Measurements from ENCODE around the gene EZH1.
"Not testable (repeated sequence)": the region's sequence is repeated elsewhere in the genome, so short reads cannot be mapped to it uniquely, and the experiment has no call there.

Gene EZH1

DNA sequence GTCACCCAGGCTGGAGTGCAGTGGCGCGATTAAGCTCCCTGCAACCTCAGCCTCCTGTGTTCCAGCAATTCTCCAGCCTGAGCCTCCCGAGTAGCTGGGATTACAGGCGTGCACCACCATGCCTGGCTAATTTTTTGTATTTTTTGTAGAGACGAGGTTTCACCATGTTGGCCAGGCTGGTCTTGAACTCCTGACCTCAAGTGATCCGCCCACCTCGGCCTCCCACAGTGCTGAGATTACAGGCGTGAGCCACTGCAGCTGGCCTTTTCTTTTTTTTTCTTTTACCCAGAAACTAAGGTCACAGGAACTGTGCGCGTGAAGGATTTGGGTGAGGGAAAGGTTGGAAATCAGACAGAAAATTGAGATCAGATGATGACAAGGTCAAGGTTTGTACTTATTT, 25.1 kb upstream of the EZH1 start:
- not testable (repeated sequence) for DNase-seq

DNA sequence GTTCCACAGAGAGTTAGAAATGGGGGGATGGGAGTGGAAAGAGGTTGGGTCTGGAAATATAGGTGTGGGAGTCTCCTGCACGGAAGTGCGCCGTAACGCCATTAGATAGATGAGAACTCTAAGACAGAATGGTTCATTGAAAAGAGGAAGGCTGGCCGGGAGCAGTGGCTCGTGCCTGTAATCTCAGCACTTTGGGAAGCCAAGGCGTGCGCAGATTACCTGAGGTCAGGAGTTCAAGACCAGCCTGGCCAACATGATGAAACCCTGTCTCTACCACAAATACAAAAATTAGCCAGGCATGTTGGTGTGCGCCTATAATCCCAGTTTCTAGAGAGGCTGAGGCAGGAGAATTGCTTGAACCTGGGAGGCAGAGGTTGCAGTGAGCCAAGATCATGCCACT, 23.2 kb upstream of the EZH1 start:
- DNase-seq, result not testable (repeated sequence)

DNA sequence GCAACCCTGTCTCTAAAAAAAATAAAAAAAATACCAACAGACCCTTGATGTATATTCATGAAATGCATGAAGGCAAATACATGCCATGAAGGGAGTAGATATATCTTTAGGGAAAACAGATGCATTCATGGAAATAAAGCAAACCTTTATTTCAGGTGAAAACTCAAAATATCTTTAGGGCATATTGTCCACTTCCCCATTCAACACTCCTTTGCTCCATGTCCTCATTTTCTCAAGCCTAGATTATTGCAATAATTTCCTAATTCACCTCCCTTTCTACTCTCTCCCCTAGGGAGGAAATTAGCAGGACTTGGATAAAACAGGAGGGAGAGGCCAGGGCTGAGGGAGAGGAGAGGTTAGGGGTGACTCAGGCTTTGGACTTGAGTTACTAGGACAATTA, 22.7 kb upstream of the EZH1 start:
- DNase-seq, result no peak

DNA sequence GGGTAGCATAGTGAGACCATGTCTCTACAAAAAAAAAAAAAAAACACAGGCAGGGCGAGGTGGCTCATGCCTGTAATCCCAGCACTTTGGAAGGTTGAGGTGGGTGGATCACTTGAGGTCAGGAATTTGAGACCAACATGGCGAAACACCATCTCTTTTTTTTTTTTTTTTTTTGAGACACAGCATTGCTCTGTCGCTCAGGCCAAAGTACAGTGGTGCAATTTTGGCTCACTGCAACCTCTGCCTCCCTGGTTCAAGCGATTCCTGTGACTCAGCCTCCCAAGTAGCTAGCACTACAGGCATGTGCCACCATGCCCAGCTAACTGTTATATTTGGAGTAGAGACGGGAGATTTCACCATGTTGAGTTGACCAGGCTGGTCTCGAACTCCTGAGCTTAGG, 21.3 kb upstream of the EZH1 start:
- no peak for DNase-seq

DNA sequence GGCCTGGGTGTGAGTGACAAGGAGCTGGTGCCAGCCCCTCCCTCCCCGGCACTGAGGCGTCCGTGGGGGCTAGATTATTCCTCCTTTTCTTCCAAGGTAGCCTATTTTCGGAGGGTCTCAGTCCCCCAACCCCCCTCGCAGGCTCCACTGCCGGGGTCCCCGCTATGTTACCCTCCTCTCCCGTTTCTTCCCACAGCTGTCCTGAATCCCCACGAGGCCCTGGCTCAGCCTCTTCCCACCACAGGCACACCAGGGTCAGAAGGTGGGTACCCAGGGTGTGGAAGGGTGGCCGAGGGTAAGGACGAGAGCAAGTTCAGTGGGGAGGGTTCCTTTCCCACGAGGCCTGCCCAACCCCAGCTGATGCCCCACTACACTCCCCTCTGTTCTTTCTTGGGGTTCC, 16.8 kb upstream of the EZH1 start:
- DNase-seq, result no peak

DNA sequence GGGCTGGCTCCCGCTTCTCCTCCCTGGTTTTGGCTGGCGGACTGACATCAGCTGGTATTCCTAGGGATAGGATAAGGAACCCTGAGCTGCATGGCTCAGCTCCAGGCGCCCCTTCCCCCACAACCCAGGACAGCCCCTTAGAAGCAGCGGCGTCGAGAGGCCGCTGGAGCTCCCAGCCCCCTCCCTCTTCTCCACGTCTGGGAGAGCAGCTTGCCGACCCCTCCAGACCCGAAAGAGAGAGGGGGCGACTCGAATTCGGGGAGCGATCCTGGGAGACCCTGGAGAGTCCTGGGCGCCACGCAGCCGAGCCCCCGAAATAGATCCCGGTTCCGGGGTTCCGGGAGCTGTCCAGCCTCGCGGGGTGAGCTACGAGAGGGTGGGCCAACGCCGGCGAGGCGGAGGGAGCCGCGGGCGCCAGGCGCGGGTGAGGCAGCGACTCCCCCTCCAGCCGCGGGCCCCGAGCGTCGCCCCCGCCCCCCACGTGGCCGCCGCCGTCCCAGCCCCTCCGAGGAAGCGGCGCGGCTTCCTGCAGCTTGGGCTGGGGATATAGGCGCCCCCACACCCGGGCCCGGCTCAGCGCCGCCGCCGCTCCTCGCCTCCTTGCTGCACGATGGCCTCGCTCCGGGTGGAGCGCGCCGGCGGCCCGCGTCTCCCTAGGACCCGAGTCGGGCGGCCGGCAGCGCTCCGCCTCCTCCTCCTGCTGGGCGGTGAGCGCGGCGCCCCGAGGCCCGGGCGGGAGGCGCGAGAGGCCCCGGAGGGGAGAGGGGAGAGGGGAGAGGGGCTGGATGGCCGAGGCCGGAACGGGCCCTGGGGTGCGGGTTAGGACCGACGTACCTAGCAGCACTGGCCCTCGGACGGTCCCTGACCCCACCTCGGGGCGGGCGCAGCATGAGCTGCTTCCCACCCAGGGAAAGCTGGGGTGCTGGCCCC, 16.1 kb upstream of the EZH1 start, which contains the start of gene RAMP2:
Gene RAMP2, plus strand, starts transcription at position 576 of the 930 bp plus-strand sequence. Its CDS starts 35 bp downstream, at position 611.
- DNase-seq, result peak; percentile 10

DNA sequence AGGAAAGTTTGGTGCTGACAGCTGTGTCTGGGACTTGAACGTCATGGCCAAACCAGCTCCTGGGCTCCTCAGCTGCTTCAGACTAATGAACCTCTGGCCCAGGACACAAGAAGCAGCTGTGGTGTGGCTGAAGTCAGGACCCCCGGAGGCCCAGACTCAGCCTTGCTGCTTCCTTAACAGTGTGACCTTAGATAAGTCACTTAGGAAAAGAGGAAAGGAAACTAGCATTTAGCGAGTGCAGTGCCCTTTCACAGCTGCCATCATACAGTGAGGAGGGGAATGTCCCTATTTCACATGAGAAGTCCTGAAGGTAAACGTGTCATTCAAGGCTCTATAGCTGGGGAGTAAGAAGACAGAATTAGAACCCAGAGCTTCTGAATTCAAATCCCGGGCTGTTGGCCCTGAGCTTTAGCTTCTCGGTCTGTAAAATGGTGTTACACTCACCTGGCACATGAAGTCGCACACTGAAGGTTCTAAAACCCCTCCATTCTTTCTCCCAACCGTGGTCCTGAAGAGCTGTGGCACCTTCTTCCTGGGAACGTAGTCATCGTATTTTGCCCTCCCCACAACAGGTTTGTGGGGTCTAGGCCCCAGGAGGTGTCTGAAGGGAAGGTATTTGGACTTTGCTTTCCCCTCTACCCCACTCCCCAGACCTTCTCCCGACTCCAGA, 15.3 kb upstream of the EZH1 start:
- no peak for DNase-seq

DNA sequence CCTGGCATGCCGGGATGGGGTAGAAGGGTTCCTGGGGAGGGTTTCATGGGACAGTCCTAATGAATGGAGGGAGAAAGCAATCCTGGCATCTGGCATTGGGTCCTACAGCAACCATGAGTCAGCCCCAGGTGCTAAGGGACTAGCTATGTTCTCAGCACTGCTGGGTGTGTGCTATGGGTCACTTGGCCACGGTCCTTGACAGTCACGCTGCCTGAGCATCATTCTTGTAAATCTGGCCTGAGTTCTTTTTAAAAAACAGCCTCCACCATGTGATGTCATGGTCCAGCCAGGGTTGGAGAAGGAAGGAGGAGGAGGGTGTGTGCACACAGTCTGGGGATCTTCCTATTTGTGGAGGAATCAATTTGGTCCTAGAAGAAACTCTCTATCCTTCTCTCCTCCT, 9.9 kb upstream of the EZH1 start:
- no peak for DNase-seq

DNA sequence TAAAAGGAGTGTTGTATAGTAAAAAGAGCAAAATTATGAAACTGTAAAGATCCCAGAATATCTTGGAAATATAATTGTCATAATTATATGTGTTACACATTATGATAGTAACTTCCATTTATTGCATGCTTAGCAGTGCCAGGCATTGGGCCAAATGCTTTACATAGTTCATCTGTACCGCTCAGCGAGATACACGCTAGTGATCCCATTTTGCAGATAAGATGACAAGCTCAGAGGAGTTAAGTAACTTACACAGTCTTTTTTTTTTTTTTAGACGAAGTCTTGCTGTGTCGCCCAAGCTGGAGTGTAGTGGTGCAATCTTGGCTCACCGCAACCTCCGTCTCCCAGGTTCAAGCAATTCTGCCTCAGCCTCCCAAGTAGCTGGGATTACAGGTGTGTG, 6.8 kb upstream of the EZH1 start:
- no peak for DNase-seq

DNA sequence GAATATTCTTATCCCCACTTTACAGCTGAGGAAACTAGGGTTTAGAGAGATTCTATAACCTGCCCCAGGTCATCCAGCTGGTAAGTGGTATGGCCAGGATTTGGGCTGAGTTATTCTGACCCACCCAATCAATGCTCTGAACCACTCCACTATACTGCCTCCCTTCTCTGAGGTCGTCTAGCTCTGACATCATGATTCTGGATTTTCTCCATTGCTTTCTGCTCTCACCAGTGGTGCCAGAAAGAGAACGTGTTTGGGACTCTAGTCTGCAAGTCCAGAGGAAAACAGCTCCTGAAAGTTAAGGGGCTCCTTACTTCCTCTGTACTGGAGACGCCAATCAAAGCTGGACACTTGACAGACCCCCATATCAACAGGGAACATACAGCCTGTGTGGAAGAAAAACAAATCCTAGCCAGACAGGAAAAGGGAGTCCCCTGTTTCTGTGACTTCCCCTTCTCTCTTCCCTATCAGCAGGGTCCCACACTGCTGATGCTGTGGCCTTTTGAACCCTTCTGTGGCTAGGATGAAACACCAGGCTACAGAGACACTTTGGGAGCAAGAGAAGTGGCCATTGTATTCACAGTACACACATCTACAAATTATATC, 6.0 kb upstream of the EZH1 start:
- no peak for DNase-seq

DNA sequence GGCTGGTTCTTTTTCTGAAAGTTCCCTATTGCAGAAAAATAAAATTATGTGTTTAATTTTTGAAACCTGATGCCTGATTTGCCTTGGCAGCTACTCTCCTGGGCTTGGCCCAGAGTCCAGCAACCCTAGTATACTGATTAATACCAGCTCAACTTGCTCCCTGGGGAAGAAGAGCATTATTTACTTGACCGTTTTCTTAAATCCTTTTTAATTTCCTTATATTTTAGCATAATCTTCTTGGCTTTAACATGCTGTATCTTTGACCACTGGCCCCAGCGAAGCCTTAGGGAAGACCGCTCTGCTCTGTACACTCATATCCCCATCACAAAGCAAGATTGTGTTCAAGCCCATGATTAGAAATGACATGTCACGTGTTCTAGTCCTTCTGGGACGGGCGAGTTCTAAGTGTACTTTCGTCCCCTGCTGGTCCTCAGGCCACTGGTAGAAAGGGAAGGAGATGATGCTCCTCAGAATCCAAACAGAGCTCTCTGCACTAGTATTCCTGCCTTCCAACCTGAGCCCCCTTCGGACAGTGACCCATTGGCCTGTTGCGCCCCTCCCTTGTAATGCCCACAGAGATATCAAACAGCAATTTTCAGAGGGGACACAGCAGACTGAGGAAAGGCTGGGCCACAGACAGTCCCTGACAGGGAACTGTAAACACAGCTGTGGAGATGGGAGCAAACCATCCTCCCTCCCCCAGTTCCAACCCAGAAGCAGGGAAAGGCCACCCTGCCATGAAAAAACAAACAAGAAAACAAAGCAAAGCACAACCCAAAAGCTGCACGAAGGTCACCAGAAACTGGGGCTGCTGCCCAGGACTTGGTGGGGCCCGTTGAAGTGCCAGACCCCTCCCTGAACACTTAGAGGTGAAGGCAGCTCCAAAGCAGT, 4.3 kb upstream of the EZH1 start:
- DNase-seq, result no peak

DNA sequence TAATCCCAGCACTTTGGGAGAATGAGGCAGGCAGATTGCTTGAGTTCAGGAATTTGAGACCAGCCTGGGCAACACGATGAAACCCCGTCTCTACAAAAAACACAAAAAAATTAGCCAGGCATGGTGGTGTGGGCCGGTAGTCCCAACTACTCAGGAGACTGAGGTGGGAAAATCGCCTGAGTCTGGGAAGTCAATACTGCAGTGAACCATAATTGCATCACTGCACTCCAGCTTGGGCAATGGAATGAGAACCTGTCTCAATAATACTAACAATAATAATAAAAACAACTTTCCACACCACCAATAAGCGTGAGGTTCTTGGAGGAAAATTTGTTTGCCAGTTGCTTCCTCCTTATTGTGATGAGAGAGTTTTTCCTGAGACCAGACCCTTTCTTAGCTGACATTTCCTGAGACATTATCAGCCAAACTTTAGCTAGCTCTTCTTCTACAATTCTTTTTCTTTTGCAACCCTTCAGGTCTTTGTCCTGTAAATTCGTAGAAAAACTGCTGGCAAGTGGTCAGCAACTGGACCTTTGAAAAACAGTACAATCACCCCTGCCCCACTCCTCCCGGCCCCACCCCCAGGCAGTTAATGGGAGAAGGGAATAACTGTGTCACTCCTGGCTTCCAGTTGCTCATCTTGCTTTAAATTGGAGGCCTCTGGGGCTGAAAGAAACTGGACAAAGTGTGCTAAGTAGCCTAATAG, 3.5 kb upstream of the EZH1 start:
- no peak for DNase-seq

DNA sequence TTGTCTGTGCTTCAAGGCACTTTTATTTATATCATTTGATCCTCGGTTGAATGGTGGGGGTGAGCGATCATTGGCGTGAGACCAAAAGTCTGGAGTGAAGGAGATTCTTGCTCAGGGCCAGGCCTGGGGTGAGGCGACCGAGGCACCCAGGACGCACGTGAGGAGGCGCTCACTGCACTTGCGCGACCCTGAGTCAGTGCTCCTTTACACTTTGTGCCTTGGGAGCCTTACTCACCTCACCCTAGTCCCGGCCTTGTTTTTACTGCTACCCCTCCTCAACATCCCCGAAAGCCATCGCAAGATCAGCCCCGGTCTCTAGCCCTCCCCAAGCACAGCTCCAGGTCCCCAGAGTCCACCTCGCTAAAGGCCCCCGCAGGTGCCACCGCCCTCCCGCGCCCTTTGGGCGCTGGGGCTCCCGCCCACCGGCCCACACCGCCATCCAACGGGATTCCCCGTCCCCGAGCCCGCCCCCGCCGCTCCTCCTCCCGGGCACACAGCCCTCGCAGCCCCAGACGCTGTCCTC, 496 bp downstream of the EZH1 start:
- peak; percentile 91 for DNase-seq

DNA sequence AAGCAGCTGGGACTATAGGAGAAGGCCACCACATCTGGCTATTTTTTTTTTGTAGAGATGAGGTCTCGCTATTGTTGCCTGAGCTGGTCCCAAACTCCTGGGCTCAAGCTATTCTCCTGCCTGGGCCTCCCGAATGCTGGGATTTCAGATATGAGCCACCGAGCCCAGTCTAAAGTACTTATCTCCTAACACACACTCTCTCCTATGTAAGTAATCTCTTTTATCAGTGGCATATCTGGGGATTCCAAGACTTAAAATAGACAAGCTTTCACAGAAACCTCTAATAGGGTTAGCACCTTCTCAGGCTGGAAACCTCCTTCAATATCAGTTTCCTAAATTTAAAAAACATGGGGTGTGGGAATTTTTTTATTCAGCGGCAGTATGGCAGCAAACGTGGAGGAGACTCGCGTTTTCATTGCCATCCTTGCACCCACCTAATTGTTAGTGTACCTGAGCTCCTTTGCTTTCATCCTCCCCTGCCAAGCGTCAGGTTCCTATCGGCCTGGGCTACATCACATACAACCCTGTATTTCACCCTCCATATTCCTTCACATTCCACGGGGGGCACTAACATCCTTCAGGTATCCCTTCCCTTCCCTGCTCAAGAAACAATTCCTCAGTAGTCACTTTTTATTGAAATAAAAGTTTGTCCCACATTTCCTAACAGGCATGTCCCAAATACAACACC, 1.1 kb downstream of the EZH1 start:
- no peak for DNase-seq

DNA sequence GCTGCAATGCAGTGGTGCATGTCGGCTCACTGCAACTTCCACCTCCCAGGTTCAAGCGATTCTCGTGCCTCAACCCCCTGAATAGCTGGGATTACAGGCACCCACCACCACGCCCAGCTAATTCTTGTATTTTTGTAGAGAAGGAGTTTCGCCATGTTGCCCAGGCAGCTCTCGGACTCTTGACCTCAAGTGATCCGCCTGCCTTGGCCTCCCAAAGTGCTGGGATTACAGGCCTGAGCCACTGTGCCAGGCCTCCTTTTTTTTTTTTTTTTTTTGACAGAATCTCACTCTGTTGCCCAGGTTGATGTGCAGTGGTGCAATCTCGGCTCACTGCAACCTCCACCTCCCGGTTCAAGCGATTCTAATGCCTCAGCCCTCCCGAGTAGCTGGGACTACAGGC, 1.9 kb downstream of the EZH1 start:
- DNase-seq, result not testable (repeated sequence)

DNA sequence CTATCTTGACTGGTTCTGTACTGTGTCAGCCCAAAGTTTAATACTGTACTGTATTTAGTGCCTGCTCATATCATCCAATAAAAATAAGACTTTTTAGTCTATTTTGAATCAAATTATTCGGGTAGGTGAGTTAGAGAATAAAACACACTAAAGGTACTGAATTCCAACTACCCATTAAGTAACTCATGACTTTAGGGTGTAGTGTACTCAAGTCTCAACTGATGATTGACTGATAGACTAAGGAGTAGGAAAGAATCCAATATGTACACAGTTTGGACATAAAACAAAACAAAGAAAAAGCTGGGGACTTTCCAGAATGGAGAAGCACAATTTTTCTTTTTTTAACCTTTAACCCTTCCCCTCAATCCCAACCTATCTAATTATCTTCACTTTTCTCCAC, 4.1 kb downstream of the EZH1 start:
- no peak for DNase-seq

DNA sequence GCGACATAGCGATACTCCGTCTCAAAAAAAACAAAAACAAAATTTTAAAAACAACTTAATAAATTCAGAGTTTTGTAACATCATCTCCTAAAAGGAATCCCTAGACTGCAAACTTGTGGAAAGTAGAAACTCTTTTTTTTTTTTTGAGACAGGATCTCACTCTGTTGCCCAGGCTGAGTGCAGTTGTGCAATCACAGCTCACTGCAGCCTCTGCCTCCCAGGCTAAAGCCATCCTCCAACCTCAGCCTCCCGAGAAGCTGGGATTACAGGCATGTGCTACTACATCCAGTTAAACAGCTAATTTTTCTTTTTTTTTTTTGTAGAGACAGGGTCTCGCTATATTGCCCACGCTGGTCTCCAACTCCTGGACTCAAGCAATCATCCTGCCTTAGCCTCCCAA, 19.7 kb downstream of the EZH1 start:
- no peak for DNase-seq

DNA sequence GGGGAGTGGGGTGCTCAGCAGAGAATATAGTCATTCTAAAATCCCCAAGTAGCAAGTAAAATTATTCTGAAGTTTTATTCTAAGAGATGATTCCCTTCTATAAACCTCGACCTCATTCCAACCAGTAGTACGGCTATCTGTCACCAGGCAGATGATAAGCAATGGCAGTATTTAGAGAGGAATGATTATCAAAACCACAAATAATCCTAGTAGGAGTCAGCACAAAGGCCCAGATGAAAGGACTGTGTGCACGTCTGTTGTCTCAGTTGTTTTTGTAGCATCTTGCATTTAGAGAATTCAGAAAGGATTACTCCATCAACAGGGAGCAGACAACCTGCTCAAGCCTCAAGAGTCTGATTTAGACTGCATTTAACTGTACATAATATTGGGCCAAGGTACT, 21.2 kb downstream of the EZH1 start:
- DNase-seq, result no peak

DNA sequence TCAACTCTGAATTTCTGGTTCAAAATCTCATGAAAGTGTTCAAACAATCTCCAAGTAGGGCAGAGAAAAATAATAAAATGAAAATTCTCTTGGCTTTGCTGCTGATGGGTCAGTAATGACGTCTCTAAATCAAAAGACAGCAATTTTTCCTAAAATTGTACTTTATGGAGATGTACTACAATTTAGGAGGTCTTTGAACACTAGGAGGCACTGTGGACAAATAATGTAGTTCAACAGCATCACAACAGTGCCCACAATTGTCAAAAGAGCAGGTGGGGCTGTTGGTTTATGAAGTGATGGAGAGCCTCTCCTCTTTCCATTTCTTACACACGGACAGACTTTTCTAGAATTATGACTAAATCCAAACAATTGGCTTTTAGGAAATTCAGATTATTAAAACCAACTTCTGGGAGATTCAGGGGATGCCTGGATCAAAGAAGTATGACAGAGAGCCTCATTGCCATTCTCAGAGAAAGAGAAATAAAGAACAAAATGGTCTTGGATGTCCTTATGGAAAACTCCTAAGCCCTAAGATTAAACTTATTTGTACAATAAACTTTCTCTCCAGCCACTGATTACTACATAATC, 23.8 kb downstream of the EZH1 start:
- peak; percentile 77 for DNase-seq

DNA sequence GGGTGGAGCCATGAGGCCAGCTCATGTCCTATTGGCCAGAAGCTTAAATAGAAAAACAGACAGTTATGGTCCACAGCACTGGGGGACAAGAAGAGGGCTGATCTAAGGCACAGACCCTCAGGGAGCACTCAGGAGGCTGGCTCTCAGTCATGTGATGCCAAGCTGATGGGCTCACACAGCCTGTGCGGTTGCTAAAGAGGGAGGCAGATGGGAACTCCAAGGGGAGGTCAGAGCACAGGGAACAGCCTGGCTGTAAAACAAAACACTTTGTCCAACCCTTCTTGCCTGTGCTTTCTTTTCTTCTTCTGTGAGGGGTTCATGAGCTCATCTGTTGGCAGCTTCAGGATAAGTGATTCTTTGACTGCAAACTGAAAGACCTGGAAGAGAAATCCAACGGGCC, 35.3 kb downstream of the EZH1 start:
- no peak for DNase-seq

DNA sequence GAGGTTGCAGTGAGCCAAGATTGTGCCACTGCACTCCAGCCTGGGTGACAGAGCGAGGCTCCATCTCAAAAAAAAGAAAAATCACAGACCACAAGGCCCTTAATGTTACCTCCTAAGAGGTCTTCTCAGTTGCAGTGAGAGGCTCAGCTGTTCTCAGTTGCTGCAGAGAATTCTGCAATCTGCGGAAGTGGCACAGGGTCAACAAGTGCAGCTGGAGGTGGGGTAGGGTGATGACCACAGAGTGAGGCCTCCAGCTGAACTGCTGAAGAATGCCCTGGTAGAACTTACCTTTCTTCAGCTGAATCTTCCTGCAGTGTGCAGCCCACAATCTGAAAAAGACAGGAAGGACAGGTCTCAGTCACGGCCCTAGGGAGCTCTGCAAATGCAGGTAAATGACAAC, 36.3 kb downstream of the EZH1 start:
- DNase-seq, result no peak
